Body of pancreas (tissue), 4 donors: ENCODE data around the gene CLIC6.

Experiments used
- POLR2A ChIP-seq, 3 donors: fragments of 450-650 bp; IDR thresholded peaks; one replicate each; pipeline ENCODE4 v1.6.1; 2016; ENCODE audit warnings: antibody characterized with exemption in 3 of 3, mild to moderate bottlenecking in 2 of 3
- TF ChIP-seq, protein P1 (sequence below), 7 experiments: fragments of 450-650 bp in 4 of 7; fragments of 200-600 bp in 3 of 7; sonication (generic) in 3 of 7; IDR thresholded peaks; one replicate each; pipeline ENCODE4 v1.5.1; 2016 to 2019; ENCODE audit warnings: antibody characterized with exemption in 7 of 7

DNA sequence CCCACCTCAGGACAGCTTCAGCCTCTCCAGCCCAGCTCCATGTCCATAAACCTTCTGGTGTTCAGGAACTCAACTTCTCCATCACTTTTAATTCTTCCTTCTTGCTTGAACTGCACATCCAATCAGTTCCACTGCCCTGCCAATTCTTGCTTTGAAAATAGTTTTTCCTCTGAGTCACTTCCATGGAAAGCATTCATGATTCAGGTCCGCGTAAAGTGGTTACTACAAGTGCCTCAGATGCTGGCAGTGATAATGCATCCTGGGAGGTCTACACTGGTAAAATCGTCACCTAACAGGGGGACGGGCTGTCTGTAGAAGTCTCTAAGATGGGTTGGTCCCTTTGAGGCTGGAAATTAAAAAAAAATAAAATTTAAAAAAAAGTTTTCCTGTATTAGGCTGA lies 27.9 kb upstream of the CLIC6 start:
- TF ChIP-seq, protein P1, sequence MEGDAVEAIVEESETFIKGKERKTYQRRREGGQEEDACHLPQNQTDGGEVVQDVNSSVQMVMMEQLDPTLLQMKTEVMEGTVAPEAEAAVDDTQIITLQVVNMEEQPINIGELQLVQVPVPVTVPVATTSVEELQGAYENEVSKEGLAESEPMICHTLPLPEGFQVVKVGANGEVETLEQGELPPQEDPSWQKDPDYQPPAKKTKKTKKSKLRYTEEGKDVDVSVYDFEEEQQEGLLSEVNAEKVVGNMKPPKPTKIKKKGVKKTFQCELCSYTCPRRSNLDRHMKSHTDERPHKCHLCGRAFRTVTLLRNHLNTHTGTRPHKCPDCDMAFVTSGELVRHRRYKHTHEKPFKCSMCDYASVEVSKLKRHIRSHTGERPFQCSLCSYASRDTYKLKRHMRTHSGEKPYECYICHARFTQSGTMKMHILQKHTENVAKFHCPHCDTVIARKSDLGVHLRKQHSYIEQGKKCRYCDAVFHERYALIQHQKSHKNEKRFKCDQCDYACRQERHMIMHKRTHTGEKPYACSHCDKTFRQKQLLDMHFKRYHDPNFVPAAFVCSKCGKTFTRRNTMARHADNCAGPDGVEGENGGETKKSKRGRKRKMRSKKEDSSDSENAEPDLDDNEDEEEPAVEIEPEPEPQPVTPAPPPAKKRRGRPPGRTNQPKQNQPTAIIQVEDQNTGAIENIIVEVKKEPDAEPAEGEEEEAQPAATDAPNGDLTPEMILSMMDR (IDR thresholded peaks at IDR 0.05), result no peak
- no peak for TF ChIP-seq POLR2A (IDR thresholded peaks at IDR 0.05)
